ENCODE measurements around the gene RALGAPA2.

RALGAPA2 gene

GRCh38 chr20:20404633-20405032 is 307.8 kb downstream of the RALGAPA2 start:
- DNase-seq (ENCODE audit: low read depth): no peak

DNA sequence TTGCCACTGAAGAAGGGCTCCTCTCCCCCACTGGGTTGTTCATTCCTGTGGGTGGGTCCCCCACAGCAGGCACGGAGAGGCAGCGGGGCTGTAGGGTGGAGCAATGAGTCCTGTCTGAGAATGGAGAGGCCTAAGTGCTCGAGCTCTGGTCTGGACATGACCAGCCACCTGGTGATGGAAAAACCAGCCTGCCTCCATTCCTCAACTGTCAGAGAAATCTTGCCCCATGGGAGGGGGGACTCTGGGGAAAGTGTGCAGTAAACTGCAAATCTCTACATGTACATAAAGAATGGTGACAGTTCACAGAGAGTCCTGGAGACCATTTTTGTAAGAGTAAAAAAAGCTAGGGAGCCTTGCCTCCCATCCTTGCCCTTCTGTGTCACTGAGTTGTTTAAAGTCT is 310.5 kb downstream of the RALGAPA2 start:
- DNase-seq (ENCODE audit: low read depth): no peak

DNA sequence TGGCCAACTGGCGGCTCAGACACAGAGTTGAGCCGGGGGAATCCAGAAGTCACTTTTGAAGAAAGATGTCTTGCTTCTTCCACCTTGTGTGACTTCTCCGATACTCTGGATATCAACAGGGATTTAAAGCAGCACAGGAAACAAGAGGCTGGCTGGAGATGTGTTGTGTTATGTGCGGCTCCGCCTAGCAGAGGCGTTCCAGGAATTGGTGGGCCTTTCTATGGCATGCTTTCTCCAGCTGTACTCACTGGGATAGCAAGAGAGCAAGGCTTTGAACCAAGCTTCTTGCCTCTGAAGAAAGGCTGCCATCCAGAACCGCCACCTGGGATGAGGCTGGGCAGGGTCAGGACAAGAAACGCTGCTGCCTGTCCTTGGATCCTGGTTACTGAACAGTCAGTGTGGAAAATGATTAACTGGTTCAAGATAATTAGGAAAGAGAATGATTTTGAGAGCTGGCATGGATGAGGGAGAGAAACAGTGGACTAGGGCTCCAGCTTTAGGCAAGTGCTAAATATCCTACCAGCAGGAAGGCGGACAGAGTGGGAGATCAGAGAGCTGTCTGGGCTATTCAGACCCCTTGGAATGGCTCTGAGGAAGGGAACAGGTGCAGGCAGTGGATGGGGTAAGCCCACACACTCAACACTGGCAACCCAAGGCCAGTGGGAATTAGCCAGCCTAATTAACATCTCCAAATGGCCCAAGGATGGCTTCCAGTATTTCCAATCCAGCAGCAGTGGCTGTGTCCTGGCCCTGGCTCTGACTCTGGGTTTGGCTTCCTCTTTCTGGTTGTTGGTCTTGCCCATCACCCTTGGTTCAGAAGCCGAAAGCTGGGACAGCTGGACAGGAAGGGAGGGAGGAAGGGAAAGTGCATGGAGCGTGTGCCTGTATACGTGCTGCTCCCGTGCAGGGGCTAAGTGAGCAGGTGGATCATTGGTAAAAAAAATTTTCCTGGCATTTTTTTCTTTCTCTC is 312.6 kb downstream of the RALGAPA2 start:
- no peak for DNase-seq (ENCODE audit: low read depth)

DNA sequence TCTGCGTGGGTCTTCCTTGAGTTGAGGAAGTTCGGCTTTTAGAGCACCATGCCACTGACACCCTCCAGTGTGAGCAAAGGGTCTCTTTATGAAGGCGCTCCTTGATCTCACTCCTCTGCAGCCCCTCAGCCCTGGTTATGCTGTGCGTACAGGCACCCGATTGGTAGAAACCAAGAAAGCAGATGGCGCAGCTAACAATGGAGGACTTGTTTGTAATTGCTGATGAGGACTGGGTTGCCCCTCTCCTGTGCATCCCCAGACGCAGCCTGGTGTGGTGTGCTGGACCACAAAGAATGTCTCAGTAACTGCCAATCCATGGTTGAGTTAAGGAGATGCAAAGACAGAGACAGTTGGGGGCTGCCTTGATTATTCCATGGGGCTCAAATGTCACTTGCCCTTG is 314.3 kb downstream of the RALGAPA2 start:
- DNase-seq (ENCODE audit: low read depth): no peak

- DNase-seq (ENCODE audit: low read depth): no peak
Measured at GRCh38 chr20:20396794-20397193, 315.6 kb downstream of the RALGAPA2 start.

DNA sequence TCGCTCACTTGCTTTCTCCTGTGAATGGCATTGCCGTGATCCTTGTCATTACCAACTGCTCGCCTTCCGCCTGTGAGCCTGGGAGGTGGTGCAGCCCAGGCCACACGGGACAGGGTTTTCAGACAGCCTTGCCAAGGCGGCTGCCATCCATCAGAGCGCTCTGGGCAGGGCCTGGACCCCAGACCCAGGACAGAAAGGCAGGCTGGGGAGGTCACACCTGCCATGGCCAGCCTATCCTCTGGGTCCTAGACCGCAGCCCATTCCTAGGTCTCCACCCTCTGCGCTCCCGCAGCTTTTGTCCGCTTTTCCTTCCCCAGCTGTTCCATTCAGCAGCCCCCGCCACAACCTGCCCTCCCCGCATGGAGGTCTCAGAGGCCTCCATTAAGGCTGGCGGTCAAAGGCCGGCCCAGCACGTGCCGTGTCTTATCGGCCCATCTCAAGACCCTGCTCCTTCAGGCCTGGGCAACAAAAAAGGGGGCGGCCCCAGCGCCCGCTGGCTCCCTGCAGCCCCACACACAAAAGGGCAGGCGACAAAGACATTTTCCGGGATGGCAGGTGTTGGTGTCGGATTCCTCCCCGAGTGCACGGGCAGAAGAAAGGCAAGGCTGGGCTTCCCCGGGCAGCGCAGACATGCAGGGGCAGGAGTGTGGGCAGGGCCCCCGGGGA is 316.4 kb downstream of the RALGAPA2 start:
- DNase-seq (ENCODE audit: low read depth): no peak

DNA sequence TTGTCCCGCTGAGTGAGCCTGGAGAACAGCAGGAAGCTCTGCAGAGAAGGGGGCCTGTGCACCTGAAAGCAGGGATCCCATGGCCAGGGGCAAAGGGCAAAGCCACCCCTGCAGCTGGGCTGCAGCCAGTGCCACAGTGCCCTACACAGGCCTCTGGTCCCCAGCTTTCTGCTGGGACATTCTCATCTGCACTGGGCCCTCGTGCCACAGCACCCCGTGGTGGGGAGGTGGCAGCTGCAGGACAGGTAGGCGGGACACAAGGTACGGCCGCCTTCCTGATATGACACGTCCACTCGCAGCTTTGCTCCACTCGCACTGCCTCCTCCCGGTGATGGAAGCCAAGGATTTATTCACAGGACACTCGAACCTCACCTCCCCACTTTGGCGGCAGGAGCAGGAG is 317.4 kb downstream of the RALGAPA2 start:
- no peak for DNase-seq (ENCODE audit: low read depth)

DNA sequence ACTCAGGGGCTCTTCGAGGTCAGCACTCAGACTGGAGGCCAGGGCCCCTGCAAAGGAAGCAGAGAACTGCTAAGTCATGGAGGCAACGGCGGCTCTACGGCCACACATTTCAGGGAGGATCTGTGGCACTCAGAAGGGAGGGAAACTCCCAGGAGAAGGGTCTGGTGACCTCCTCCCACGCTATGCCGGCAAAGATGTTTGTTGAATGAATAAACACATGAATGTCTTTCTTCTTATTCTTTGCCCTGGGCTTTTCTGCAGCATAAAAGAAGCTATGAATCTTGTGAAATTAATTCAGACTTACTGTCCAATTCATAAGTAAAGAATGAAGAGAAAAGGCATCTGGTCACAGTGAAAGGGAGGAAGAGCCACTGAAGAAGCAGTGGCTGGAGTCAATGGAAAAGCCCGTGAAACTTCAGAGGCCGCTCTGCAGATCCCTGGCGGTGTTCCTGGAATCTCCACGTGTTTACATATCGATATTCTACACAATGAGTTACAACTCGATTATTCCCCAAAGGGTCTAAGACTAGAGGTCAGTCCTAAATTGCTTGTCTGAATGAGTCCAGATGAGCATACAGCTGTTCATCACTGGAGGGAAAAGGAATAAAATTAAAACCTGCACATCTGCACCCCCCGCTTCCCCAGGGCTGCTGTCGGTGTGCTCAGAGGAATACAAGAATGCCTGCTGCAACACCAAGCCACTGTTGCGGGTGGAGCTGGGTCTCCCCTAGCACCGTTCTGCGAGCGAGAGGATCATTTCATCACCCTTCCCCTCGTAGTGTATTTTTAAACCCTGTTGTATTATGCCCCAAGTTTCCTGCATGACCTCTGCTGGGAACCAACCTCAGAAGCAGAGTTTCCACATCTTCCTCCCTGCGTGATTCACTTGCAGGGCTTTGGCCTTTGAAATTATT is 319.0 kb downstream of the RALGAPA2 start:
- no peak for DNase-seq (ENCODE audit: low read depth)

DNA sequence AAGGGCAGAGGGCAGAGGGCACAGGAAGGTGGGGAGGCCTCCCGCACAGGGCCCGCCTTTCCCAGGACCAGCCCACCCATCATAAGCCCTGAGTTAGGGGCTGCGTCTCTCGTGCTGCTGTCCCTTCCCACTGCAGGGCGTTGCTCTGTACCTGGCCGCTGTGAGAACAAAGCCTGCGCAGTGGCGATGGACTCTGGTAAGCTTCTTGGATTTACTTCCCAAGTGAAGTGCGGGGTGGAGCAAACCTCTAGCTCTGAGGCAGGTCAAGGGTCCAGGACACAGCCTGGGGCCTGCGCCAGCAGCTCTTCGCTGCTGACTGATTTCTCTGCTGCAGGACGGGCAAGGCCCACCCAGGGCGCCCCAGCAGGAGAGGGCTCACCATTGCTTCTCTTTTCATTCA is 320.7 kb downstream of the RALGAPA2 start:
- no peak for DNase-seq (ENCODE audit: low read depth)

DNA sequence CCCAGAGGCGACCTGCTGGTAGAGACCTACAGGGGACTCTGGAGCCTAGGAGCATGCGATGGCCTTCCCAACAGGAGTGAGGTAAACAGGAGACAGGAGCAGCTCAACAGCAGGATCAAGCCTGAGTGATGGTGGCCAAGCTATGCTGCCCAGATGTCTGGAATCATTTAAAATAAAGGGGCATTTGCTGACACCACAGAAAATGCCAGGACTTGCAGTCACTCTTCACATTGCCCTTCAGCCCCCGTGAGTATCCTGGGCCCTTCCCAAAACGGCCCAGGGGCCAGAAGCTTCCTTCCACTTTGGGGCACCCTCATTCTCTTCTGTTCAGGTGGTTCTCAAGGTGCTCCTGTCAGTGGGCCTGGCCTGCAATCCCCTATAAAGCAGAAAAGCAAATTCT is 321.3 kb downstream of the RALGAPA2 start:
- no peak for DNase-seq (ENCODE audit: low read depth)

GRCh38 chr20:20390393-20390792 is 322.1 kb downstream of the RALGAPA2 start:
- DNase-seq (ENCODE audit: low read depth): no peak

DNA sequence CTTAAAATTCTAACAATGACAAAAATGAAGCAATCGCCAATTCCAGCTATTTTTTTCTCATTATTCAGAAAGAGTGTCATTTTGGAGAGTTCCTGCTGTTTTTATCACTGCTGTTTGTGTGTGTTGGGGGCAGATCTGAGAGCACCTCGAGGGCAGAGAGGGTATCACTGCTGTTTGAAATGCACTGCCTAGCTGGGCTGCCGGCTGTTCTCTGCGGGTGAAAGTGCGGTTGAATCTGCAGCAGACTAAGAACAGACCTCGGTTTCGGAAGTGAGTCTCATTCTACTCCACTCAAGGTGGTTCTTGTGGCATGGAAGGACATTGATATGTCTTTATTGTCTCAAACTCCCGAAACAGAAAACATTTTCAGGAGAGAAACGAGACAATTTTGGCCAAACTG is 326.3 kb downstream of the RALGAPA2 start:
- DNase-seq (ENCODE audit: low read depth): no peak

- DNase-seq (ENCODE audit: low read depth): no peak
Measured at GRCh38 chr20:20375862-20376261, 336.6 kb downstream of the RALGAPA2 start.

- no peak for DNase-seq (ENCODE audit: low read depth)
Measured at GRCh38 chr20:20373091-20373571, 339.3 kb downstream of the RALGAPA2 start.

- DNase-seq (ENCODE audit: low read depth): no peak
Measured at GRCh38 chr20:20371681-20372080, 340.8 kb downstream of the RALGAPA2 start.

DNA sequence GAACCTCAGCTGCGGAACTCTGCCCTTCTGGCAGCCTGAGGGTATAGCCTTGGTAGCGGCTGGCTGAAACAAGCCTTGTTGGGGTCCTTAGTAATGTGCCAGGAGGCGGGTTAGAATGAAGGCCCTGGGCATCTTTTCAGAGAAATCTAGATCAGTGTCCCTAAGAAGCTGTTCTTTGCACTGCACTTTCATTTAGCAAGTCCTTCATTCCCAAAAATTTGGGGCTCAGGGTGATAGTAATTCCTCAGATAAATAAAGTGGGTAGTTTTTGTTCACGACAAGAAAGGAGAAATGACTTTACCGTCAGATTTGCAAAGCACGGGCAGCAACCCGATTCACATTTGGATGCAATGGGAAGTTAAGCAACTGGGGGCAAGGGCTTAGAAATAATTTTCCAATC is 341.4 kb downstream of the RALGAPA2 start:
- no peak for DNase-seq (ENCODE audit: low read depth)

GRCh38 chr20:20370094-20370575 is 342.3 kb downstream of the RALGAPA2 start:
- no peak for DNase-seq (ENCODE audit: low read depth)

DNA sequence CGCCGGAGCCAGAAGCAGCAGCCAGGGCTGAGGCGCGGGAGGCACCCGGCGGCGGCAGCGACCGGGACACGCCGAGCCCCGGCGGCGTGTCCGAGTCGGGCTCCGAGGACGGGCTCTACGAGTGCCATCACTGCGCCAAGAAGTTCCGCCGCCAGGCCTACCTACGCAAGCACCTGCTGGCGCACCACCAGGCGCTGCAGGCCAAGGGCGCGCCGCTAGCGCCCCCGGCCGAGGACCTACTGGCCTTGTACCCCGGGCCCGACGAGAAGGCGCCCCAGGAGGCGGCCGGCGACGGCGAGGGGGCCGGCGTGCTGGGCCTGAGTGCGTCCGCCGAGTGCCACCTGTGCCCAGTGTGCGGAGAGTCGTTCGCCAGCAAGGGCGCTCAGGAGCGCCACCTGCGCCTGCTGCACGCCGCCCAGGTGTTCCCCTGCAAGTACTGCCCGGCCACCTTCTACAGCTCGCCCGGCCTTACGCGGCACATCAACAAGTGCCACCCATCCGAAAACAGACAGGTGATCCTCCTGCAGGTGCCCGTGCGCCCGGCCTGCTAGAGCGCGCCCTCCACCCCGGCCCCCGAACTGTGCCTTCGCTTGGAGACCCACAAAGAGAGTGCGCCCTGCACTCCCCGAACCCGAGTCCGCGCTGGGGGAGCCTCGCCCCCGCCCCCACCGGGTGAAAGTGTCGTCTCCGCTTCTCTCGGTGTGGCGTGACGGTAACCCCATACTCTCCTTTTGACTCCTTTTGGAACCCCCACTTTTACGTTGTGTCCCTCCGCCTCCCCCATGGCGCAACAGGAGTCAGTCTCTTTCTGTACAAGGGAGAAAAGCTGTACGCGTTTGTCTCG is 343.0 kb downstream of the RALGAPA2 start:
- no peak for DNase-seq (ENCODE audit: low read depth)

- no peak for DNase-seq (ENCODE audit: low read depth)
Measured at GRCh38 chr20:20368418-20369249, 343.8 kb downstream of the RALGAPA2 start.

Measured in activated T-cell treated with anti-CD3 and anti-CD28 coated beads for 48 hours (primary cell).